GM18861 (cell line): ENCODE measurements around the gene LRP8.

Source experiments
- ATAC-seq: cut with Tn5 transposase; IDR thresholded peaks from one replicate; pipeline ENCODE4 v1.9.1; 2021; ENCODE audit not compliant: unreplicated experiment

Gene LRP8

DNA sequence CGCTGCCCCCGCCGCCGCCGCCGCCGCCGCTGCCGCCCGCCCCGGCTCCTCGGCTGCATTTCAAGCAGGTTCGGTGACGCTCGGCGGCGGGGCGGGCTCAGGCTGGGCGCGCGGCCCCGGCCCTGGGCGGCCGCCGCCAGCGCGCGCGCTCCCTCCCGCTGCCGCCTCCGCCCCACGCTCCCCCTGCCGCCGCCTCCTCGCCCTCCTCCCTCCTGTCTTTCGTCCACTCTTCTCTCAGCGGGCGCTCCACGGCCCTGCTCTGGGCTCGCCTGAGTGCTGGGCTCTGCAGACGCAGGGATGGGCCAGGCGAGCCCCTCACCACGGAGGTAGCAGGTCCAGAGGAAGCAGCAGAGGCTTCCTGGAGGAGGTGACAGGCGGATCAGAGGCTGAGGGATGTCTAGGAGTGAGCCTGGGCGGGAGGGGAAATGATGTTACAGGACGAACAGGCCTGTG is at the start of gene LRP8:
Gene LRP8, minus strand, starts transcription at position 62 of the 453 bp plus-strand sequence. CDS start 158 bp downstream, outside the sequence.
- ATAC-seq = peak; percentile 26

DNA sequence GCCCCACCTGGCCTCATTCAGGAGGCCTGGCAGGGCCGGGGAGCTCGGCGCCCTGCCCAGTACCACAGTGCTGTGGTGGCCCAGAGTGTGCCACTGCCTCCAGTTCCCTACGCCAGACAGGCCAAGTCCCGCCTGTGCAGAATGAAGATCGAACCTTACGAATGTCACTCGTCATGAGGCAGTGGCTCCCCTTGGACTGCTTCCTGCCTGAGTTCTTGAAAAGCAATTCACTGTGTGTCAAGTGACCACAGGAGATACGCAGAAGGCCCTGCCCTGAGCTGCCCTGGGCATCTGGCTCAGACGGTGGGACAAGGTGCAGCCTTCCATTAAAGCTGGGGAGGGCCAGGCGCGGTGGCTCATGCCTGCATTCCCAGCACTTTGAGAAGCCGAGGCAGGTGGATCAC is 49.6 kb upstream of the LRP8 start:
- ATAC-seq = no peak

DNA sequence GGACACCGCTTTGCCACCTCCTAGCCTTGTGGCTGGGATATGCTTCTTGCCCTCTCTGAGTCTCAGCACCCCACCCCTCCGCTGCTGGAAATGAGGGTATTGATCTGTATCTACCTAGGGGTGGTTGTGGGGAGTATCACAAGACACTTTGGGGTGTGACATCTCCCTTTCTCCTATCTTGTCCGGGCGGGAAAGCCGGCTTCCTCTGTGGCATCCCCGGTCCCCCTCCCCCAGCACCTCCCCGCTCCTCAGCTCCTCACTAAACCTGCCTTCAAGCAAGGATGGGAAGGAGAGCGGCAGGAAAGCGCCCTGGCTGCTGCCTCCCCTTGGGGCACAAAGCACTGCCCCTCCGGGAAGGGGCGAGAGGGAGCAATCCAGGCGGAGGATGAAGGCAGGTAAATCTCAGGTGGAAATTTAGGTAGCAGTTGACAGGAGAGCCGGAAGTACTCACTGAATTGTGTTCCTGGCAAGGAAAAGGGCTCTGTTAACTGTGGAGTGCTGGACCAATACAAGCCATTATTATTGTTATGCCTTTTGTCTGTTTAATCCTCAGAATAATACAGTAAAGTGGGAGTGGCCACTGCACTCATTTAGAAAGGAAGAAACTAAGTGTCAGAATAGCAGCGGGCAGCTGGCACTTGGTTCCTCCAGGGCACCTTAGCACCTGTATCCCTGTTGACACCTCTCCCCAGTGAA is 49.0 kb upstream of the LRP8 start:
- ATAC-seq = no peak

DNA sequence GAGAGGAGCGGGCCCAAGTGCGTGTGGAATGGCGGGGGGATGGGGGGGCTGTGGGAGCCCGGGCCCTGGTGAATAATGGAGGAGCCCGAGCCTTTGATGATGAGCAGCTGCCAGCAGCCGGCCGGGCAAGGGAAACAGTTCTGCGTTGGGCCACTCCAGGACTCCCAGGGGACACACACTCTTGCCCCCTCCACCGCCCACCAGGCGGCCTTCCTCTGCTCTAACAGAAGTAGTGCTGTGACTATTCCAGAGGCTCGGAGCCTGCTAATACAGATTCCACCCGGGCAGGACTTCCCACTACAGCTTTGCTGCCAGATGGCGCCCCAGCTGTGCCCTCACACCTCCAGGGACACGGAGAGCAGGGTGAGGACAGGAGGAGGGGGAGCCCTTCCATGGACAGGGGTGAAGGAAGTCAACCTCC is 48.2 kb upstream of the LRP8 start:
- ATAC-seq = no peak

DNA sequence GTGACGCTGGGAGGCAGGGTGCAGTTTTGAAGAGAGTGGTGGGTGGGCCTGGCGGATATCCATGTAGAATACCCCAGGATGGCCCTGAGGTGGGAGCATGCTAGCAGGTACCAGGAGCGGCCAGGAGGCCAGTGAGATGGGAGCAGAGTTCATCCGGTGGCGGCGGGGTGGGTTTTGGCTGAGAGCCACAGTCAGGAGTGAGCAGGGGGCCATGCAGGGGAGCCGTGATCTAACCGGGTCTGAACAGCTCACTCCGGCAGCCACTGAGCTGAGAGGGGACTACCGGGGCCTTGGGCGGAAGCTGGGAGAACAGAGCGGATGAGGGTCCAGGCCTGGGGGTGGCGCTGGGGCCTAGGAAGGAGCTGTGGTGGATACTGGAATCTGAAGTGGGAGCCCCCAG is 47.6 kb upstream of the LRP8 start:
- no peak for ATAC-seq

DNA sequence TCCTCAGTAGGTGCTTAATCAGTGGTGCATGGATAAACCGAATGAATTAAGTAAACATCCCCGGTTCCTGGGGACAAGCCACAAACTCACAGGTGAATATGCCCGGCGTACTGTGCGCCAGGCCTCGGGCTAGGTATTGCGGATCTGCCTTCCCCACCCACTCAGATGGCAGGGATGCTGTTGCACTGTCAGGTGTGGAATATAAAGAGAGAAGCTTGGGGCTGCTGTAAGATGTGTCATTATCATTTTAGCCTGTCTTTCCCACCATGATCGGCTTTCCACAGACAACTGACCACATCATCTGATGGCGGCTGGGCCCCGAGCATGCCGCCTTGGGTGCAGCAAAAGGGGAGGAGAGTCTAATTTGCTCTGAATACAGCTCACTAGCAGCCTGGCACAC is 45.4 kb upstream of the LRP8 start:
- ATAC-seq = no peak

DNA sequence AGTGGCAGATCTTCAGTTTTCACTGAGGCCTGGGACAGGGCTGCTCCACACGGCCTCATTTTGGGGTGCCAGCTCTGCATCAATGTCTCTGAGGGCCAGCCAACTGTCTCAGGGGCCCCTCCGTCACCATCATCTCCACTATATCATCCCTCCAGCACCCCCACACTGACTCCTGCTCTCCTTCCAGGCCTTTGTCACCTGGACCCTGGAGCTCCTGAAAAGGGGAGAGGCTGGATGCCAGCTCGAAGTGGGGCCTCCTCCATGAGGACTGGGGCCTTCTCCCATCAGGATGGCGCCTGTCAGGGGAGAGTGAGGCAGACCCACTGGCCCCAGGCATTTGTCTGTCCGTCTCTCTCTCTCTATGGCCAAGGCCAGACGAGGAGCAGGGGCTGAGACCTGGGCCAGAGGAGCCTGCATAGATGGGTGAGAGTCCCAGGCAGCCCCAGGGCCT is 44.7 kb upstream of the LRP8 start:
- no peak for ATAC-seq

DNA sequence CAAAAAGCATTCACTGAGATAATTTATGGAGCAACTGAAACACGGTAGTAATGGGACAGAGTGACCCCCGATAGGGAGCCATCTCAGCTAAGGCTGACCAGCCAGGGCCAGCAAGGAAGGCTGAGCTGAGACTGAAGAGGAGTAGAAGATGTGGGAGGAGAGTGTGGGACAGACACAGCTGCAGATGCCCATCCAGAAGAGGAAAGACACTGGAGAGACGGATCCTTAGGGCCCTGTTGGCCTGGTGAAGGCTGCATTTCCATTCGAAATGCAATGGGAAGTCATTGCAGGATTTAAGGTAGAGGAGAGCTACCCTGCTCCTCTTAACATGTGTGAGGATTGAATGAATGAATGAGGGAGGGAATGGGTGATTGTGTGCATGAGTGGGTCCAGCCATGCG is 44.0 kb upstream of the LRP8 start:
- ATAC-seq = no peak

DNA sequence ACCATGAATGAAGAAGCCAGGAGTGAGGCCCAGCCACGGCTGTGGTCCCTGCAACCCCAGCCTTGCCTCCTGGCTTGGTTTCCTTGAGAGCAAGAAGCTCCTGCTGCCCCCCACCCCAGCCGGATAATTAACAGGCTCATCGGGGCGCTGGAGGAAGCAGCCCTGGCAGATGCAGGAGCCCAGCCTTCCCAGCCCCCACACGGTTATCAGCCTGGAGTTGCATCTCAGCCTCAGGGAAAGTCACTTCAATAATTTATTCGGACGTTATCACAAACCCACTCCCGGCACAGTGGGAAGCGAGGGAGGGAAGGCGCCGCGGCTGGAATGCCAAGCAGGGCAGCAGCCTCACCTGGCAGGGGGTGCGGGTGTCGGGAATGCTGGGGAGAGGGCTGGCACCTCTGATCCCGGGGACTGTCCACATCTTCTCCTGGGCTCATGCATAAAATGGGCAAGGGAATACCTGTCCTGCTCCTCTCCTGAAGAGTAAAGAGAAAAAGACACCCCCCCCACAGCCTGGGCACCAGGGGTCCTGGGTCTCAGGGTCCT is 43.3 kb upstream of the LRP8 start:
- ATAC-seq = no peak

DNA sequence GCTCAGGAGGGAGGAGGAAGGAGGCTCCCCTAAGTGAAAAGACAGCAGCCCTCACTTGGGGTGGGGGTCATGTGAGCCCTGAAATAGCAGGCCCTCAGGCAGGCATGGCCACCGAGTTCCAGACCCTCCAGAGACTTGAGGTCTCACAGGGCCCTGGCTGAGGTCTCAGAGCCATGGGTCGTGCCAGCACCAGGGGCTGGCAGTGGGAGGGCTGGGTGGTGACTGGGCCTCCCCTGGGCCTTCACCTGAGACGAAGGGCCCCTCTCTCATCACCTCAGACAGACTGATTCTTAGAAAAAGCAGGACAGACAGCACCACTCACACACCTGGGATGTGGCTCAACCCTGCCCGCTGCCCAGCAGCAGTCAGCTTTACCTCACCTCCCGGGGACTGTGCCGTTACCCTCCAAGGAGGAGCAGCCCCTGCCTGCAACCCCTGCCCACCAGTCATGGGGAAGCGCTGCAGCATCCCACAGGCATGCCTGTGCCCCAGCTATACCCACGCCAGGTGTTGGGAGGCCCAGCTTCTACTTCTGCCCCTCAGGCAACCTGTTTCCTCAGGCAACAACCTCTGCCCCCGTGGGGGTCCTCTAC is 42.6 kb upstream of the LRP8 start:
- no peak for ATAC-seq

DNA sequence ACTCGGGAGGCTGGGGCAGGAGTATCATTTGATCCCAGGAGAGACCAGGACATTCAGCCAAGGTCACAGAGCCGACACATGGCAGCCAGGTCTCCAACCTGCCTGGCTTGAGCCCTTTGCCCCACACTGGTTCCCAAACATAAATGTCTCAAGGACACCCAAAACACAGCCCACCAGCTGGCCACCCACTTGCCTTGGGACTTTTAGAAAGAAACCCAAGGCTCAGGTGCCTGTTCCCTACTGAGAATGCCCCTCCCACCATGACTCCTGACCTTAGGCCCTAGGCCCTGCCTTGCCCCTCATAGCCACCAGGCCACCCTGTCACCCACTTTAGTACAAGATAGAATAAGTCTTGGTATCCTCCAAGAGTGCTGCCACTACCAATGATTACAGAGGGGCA is 41.9 kb upstream of the LRP8 start:
- no peak for ATAC-seq

DNA sequence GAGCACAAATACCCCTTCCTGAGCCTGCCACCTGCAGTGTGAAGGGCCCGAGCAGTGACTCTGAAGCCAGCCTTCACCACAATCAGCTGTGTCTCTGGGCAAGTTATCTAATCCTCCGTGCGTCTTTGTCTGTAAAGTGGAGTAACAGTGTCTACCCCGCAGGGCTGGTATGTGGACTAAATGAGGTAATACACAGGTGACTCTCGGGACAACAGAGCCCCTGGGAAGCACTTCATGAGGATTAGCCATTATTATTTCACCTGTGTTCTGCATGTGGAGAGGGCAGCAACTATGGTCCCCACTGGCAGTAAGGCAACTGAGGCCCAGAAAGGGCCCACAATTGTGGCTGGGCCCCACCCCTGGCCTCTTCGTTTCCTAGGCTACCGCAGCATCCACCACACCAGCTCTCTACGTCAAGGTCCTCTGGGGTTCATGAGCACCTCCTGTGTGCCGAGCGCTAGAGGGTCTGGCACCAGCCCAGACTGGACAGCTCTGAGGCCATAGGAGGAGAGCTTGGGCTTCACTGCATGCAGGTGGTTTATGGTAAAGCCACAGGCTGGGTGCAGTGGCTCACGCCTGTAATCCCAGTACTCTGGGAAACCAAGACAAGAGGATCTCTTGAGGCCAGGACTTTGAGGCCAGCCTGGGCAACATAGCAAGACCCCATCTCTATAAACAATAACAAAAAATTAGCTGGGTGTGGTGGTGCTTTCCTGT is 41.3 kb upstream of the LRP8 start:
- no peak for ATAC-seq

DNA sequence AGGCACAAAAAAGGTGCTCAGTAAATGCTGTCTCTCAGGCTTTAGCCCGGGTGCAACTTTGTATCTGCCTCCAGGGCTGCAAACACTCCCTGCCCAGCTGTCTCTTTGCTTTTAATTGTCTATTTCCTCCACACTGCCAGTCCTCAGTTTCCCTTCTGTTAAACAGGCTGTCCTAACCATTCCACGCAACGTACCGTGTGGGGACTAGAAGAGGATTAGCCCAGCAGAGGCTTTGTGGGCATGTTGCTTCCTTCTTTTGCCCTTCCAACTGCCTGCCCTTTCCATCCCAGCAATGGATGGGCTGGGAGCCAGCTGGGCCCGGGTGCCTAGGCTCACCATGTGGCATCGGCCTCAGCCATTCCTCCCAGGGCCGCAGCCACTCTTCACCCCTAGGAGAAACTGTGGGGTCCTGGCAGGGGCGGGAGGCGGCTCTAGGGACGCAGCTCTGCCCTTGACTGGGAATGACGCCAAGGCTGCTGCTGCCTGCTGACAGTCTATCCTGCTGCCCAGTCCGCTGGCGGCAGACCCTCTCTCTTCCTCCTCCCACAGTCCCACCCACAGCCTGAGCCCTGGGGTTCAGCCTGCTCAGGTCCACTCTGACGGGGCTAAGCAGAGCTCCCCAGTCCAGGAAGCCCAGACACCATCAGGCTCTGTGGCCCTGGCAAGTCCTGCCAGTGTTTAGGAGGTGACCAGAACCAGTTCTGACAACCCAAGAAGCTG is 40.6 kb upstream of the LRP8 start:
- no peak for ATAC-seq

DNA sequence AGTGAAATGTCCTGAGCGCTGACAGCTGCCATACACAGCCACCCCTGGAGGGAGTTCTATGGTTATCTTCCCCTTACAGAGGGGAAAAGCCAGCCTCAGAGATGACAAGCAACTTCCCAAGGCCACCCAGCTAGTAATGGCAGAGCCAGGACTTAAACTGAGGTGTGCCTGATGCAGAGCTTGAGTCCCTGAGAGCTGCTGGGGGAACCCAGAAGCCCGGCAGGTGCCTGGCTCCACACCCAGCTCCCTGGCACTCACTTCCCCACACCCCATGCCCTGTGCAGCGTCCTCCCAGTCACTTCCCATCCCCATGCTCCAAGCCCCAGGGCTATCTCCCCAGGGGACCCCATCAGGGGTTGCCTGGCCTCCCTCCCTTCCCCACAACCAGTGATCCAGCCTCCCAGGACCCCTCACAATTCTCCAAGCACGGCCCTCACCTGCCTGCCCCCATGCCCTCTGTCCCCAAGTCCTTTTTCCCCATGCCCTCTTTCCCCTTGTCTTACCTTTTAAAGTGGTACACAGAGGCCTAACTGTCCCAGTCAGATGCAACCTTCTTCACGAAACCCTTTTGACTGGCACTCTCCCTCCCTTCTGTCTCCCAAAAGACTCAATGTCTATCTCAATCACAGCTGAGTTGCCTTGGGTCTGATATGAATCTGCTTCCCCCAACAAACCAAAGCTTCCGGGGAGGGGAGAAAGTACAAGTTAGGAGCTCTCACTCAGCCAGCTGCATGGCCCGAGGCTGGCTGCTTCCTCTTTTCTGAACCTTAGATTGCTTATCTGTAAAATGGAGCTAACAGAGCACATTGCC is 39.8 kb upstream of the LRP8 start:
- ATAC-seq = peak; percentile 77

DNA sequence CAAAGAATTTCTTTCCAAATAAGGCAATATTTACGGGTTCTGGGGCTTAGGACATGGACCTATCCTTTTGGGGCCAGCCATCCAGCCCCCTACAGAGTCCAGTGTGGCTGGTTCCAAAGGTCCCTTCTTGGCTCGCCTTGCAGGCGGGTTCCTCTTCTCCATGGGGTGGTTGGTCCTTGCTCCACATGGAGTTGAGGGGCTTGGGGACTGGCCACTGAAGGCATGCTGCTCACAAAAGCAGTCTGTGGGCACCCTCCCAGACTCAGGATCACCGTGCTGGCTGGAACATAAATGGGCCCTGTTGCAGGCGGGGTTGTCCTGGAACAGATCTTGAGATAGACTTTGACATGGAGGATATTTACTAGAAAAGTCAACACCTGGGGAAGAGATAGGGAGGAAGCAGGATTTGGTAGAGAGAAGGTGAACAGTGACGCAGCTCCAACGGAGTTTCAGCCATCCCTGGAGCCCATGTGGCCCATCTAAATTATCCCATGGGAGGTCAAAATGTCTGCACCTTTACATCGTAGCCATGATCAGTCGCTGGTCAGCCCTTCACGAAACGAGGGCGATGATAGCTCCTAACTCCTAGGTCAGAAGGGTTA is 39.1 kb upstream of the LRP8 start:
- no peak for ATAC-seq

DNA sequence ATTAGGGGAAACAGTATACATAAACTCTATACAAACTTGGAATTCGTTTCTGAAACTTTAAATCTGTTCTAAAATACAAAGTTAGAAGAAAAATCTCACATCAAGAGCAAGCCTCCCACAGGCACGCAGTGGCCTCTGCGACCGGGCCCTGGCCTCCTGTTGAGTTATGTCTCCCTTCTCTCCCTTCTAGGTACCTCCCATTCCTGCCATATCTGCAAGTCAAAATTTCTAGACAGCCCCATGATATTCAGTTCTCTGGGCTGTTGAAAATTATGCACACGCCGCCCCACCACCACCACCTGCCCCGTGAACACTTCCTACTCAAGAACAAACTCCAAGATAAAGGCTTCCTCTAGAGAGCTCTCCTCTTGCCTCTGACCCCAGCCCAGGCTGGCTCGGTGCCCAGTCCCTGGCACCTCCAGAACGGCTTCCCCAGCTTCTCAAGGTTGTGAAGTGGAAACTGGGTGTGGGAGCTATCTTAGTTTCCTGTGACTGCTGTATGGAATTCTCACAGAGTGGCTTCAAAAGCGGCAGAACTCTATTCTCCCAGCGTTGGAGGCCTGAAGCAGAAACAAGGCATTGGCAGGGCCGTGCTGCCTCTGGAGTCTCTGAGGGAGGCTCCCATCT is 37.7 kb upstream of the LRP8 start:
- no peak for ATAC-seq

DNA sequence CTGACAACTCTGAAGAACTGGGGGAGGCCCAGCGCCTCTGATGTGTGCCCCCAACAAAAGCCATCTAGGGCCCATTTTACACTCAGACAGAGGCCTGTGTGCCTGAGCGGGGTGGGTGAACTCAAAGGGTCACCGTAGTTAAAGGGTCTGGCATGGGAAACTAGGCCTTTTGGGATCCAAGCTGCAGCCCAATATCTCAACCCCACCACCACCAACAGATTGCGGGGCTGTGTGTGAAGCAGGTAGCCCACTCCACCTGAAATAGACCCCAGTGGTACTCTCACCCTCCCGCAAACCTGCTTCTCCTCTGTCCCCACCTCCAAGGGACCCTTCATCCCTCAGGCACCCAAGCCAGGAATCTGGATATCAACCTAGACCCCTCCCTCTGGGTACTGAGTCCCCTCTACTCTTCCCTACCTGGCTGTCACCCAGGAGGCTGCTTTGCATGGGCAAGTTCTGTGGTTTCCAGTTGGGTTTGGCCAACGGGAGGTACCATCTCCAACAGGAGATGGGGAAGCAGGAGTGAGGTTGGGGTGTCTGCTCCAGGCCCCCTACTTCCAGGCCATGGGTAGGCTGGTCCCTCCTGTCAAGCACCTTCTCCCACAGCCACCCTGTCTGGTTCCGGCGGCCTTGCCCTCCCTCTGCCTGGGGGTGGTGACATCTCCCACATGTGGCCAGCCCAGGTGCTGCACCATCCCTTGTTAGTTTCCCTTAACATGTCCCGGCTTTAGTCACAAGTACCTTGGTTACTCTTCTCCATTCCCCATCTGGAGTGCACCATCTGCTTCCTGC is 35.2 kb upstream of the LRP8 start:
- no peak for ATAC-seq

DNA sequence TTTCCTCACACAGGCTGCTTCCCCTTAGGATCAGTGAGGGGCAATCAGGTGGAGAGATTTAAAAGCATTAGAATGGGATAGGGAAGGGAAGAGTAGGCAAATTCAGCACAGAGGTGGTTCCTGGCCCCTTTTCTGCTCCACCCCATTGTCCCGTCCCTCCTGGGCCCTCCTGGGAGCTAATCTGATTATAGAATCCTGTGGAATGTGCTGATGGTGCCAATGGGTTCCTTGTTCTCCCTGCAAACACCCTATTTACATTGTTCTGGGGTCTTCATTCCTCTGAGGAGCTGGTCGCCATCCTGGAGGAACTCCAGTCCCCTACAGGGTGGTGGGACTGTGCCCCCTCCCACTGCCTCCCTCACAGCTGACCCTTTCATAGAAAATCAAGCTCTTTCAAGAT is 34.4 kb upstream of the LRP8 start:
- no peak for ATAC-seq

DNA sequence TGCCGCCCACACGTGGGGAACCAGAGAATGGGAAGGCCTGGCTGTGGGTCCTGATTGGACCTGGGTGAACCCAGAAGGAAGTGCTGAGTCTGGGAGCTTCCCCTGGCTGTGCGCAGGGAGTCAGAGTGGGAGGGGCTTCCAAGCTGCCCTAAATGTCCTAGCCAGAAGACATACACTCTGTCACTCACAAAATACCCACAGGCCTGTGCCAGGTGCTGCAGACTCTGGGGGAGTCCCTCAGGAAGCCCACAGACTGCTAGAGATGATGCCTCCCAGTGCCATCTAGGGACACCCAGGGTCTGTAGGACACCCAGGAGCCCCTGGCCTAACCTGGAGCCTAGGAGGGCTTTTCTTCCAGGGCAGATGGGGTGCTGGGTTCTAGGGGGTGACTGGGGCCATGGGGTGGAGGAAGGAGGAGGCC is 33.7 kb upstream of the LRP8 start:
- no peak for ATAC-seq
